Breast epithelium (tissue), 3 donors: ENCODE measurements around the gene NRF1.

ENCODE experiments used
- POLR2A ChIP-seq: fragments of 450-650 bp; IDR thresholded peaks from one replicate; pipeline ENCODE4 v1.6.1; 2016; ENCODE audit warnings: antibody characterized with exemption, mild to moderate bottlenecking, moderate library complexity
- TF ChIP-seq, protein P1 (sequence below), 3 donors: fragments of 450-650 bp; IDR thresholded peaks; one replicate each; pipeline ENCODE4 v1.5.1; 2016 to 2017; ENCODE audit warnings: antibody characterized with exemption in 3 of 3, mild to moderate bottlenecking in 3 of 3, moderate library complexity in 3 of 3

DNA sequence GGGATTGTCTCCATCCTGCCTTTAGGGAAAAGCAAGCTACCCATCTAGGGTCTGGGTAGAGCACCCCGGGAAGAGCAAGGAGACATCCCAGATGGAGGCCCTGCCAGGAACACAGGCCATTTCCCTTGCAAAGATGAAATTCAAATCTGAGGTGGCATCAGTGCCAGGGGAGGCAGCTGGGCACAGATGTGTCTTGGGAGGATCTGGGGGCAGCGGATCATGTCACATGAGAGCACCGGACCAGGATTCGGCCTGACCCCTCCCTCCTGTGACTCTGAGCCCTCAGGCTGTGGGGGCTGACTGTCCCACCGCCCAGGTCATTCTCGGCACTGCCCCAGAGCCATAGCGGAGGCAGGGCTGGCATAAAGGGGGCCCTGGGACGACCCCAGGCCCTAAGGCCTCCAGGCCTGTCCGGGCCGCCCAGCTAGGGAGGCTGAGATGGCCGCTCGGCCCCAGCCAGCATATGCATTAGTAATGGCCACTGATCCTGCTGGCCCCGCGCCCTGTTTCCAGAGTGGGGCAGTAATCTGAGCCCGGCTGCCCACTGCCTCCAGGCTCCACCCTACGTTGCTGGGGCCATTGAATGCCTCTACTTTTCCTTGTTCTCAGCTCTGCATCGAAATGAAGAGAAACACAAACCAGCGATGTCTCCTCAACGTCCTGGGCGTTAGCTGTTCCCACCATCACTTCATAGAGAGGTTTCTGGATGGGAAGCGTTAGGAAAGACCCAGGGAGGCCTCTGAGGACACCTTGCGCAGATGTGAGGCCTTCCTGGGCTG, 192.8 kb downstream of the NRF1 start:
- TF ChIP-seq POLR2A: no peak
- TF ChIP-seq, protein P1, sequence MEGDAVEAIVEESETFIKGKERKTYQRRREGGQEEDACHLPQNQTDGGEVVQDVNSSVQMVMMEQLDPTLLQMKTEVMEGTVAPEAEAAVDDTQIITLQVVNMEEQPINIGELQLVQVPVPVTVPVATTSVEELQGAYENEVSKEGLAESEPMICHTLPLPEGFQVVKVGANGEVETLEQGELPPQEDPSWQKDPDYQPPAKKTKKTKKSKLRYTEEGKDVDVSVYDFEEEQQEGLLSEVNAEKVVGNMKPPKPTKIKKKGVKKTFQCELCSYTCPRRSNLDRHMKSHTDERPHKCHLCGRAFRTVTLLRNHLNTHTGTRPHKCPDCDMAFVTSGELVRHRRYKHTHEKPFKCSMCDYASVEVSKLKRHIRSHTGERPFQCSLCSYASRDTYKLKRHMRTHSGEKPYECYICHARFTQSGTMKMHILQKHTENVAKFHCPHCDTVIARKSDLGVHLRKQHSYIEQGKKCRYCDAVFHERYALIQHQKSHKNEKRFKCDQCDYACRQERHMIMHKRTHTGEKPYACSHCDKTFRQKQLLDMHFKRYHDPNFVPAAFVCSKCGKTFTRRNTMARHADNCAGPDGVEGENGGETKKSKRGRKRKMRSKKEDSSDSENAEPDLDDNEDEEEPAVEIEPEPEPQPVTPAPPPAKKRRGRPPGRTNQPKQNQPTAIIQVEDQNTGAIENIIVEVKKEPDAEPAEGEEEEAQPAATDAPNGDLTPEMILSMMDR (IDR thresholded peaks at IDR 0.05): no peak
